ENCODE data around the gene TTC9. TPM values are rescaled to one million over a fixed set of nuclear protein-coding genes. Genes with fewer than 3 reads are reported as not detected.

Gene TTC9
- 5.3 and 7.9 TPM in 2 replicates for total RNA-seq

GRCh38 chr14:70641548-70642302 lies at the start of gene TTC9:
Gene TTC9 (plus strand): TSS chr14:70641916. CDS start chr14:70642130, 214 bp downstream.

GRCh38 chr14:70600382-70601157 lies 41.1 kb upstream of the TTC9 start, which contains the start of gene MED6:
Gene MED6 (minus strand): TSS chr14:70600655. CDS start chr14:70600637, 18 bp downstream.

Other genes with a start within 250 kb of the TTC9 start
- 28.4 and 29.5 TPM in 2 replicates for gene SYNJ2BP, start 224.8 kb upstream of the TTC9 start, total RNA-seq
- 0.50 and 1.2 TPM in 2 replicates for gene ADAM21, start 189.7 kb upstream of the TTC9 start, total RNA-seq
- gene ADAM20, start 106.9 kb upstream of the TTC9 start, total RNA-seq: 1.1 and 1.7 TPM in 2 replicates
- 22.3 and 27.9 TPM in 2 replicates for gene MED6, start 41.3 kb upstream of the TTC9 start, total RNA-seq
- gene MAP3K9, start 167.6 kb downstream of the TTC9 start, total RNA-seq: under 0.01 TPM in 2 replicates

All from aortic smooth muscle cell (primary cell).